Hepatocyte (in vitro differentiated cells): ENCODE results near the gene SLC35B3. TPM values are rescaled to one million over a fixed set of nuclear protein-coding genes. Genes with fewer than 3 reads are reported as not detected.
"Not testable (repeated sequence)": the region's sequence is repeated elsewhere in the genome, so short reads cannot be mapped to it uniquely, and the experiment has no call there.

ENCODE experiments used
- DNase-seq: peaks from one replicate; pipeline ENCODE4 v3.0.0-alpha.2; 2016; ENCODE audit warnings: low spot score
- H2AFZ ChIP-seq: fragments of 200-600 bp; sonication (generic); 2 replicates; pipeline ENCODE4 v1.6.0; 2016; ENCODE audit warnings: antibody characterized with exemption, mild to moderate bottlenecking
- H3K27ac ChIP-seq: fragments of 200-600 bp; sonication (generic); 2 replicates; pipeline ENCODE4 v1.5.1; 2016; ENCODE audit warnings: mild to moderate bottlenecking
- H3K27me3 ChIP-seq: fragments of 200-600 bp; sonication (generic); 2 replicates; pipeline ENCODE4 v1.6.1; 2016
- H3K36me3 ChIP-seq: fragments of 200-600 bp; sonication (generic); replicated peaks from 2 replicates; pipeline ENCODE4 v1.5.1; 2016; ENCODE audit warnings: low read depth; ENCODE audit not compliant: insufficient read depth
- H3K4me1 ChIP-seq: fragments of 200-600 bp; sonication (generic); 2 replicates; pipeline ENCODE4 v1.5.1; 2016; ENCODE audit warnings: mild to moderate bottlenecking, moderate library complexity; ENCODE audit not compliant: insufficient read depth
- H3K4me2 ChIP-seq: fragments of 200-600 bp; sonication (generic); 2 replicates; pipeline ENCODE4 v1.6.0; 2016
- H3K4me3 ChIP-seq: fragments of 200-600 bp; sonication (generic); 2 replicates; pipeline ENCODE4 v1.5.1; 2016; ENCODE audit warnings: mild to moderate bottlenecking
- H3K79me2 ChIP-seq: fragments of 200-600 bp; sonication (generic); 2 replicates; pipeline ENCODE4 v1.6.0; 2017; ENCODE audit warnings: mild to moderate bottlenecking
- H3K9me2 ChIP-seq: fragments of 200-600 bp; sonication (generic); replicated peaks from 2 replicates; pipeline ENCODE4 v1.6.0; 2017; ENCODE audit warnings: mild to moderate bottlenecking; ENCODE audit not compliant: insufficient read depth
- H3K9me3 ChIP-seq: fragments of 200-600 bp; sonication (generic); 2 replicates; pipeline ENCODE4 v1.5.1; 2016; ENCODE audit warnings: low read depth, mild to moderate bottlenecking
- H4K20me1 ChIP-seq: fragments of 200-600 bp; sonication (generic); 2 replicates; pipeline ENCODE4 v1.6.0; 2016; ENCODE audit warnings: mild to moderate bottlenecking; ENCODE audit not compliant: insufficient read depth, poor library complexity, severe bottlenecking
- EZH2 ChIP-seq: fragments of 200-600 bp; sonication (generic); IDR thresholded peaks from 2 replicates; pipeline ENCODE4 v1.6.1; 2016; ENCODE audit warnings: antibody characterized with exemption, mild to moderate bottlenecking, borderline replicate concordance
- EZH2phosphoT487 ChIP-seq: fragments of 200-600 bp; sonication (generic); IDR thresholded peaks from one replicate; pipeline ENCODE4 v1.6.1; 2018; ENCODE audit warnings: antibody characterized with exemption, mild to moderate bottlenecking, low read depth, moderate library complexity; ENCODE audit not compliant: unreplicated experiment, severe bottlenecking
- WGBS: methylation state at CpG from one replicate; pipeline ENCODE4 v1.1.6; 2016; ENCODE audit warnings: low lambda C conversion rate; ENCODE audit errors: missing lambda C conversion rate; 5-methylcytosine and 5-hydroxymethylcytosine counted together
- polyA plus RNA-seq: library from polyadenylated mRNA; unstranded; fragments of >200 nt; fragmentation: Nextera tagmentation; extraction: Ambion mirVana; gene quantifications from 2 replicates; pipeline ENCODE4 v1.2.1, GENCODE V29; 2016
- total RNA-seq: library from RNA; depleted of rRNA; stranded (reverse); fragments of >200 nt; gene quantifications from 2 replicates; pipeline ENCODE4 v1.2.3, GENCODE V29; 2014
- TF ChIP-seq, protein P1 (sequence below): fragments of 200-600 bp; sonication (generic); IDR thresholded peaks from 2 replicates; pipeline ENCODE4 v1.5.1; 2016; ENCODE audit warnings: antibody characterized with exemption, mild to moderate bottlenecking; ENCODE audit not compliant: poor library complexity

SLC35B3 gene
- total and polyA plus RNA-seq, 2 experiments from 2014 or later: 31.5 TPM

GRCh38 chr6:8415280-8415679 is 20.1 kb downstream of the SLC35B3 start:
- Histone ChIP-seq H4K20me1 (no peaks in the 10 kb centered on the region), H3K9me2 (no peaks in the 10 kb centered on the region), H3K27ac (no peak overlapping the region), H3K4me3 (no peak overlapping the region), H3K4me1 (no peaks in the 10 kb centered on the region), H3K4me2 (no peak overlapping the region), H3K36me3 (no peaks in the 10 kb centered on the region), H2AFZ (no peak overlapping the region), H3K9me3 (no peaks in the 10 kb centered on the region), H3K79me2 (no peaks in the 10 kb centered on the region), H3K27me3 (no peaks in the 10 kb centered on the region)
- 56% methylated on average over 3 of the region's 3 CpGs for WGBS
- no peak for DNase-seq
- TF ChIP-seq EZH2 (no peak), EZH2phosphoT487 (no peak)
- TF ChIP-seq, protein P1, sequence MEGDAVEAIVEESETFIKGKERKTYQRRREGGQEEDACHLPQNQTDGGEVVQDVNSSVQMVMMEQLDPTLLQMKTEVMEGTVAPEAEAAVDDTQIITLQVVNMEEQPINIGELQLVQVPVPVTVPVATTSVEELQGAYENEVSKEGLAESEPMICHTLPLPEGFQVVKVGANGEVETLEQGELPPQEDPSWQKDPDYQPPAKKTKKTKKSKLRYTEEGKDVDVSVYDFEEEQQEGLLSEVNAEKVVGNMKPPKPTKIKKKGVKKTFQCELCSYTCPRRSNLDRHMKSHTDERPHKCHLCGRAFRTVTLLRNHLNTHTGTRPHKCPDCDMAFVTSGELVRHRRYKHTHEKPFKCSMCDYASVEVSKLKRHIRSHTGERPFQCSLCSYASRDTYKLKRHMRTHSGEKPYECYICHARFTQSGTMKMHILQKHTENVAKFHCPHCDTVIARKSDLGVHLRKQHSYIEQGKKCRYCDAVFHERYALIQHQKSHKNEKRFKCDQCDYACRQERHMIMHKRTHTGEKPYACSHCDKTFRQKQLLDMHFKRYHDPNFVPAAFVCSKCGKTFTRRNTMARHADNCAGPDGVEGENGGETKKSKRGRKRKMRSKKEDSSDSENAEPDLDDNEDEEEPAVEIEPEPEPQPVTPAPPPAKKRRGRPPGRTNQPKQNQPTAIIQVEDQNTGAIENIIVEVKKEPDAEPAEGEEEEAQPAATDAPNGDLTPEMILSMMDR: no peak

GRCh38 chr6:8414844-8415243 is 20.5 kb downstream of the SLC35B3 start:
- TF ChIP-seq, protein P1: no peak
- TF ChIP-seq EZH2 (no peak), EZH2phosphoT487 (no peak)
- WGBS: 89% methylated on average over 3 of the region's 3 CpGs
- Histone ChIP-seq H3K27ac (no peak overlapping the region), H3K27me3 (no peaks in the 10 kb centered on the region), H3K79me2 (no peaks in the 10 kb centered on the region), H3K36me3 (no peaks in the 10 kb centered on the region), H2AFZ (no peak overlapping the region), H3K9me2 (no peaks in the 10 kb centered on the region), H3K4me3 (no peak overlapping the region), H3K9me3 (no peaks in the 10 kb centered on the region), H3K4me1 (no peaks in the 10 kb centered on the region), H3K4me2 (no peak overlapping the region), H4K20me1 (no peaks in the 10 kb centered on the region)
- DNase-seq: no peak

- not testable (repeated sequence) for H3K4me1 ChIP-seq, H3K36me3 ChIP-seq, H3K9me3 ChIP-seq, H3K9me2 ChIP-seq, DNase-seq, H3K4me2 ChIP-seq, H4K20me1 ChIP-seq, H3K27ac ChIP-seq, H2AFZ ChIP-seq, H3K27me3 ChIP-seq, H3K79me2 ChIP-seq, H3K4me3 ChIP-seq
- WGBS: 91% methylated on average over 4 of the region's 4 CpGs
These were observed 29.4 kb downstream of the SLC35B3 start for GRCh38 chr6:8405946-8406345.

GRCh38 chr6:8402546-8402945 is 32.8 kb downstream of the SLC35B3 start:
- H3K36me3 ChIP-seq: no peaks in the 10 kb centered on the region
- H3K79me2 ChIP-seq: no peaks in the 10 kb centered on the region
- no peaks in the 10 kb centered on the region for H3K27me3 ChIP-seq
- H3K9me2 ChIP-seq: no peaks in the 10 kb centered on the region
- H2AFZ ChIP-seq: no peak overlapping the region
- H3K4me2 ChIP-seq: no peak overlapping the region
- TF ChIP-seq, protein P1: no peak
- TF ChIP-seq EZH2phosphoT487 (no peak), EZH2 (no peak)
- no peak for DNase-seq
- WGBS: 94% methylated on average over 1 of the region's 1 CpG
- no peaks in the 10 kb centered on the region for H3K9me3 ChIP-seq
- no peaks in the 10 kb centered on the region for H3K4me1 ChIP-seq
- H3K4me3 ChIP-seq: no peak overlapping the region
- H3K27ac ChIP-seq: no peak overlapping the region
- H4K20me1 ChIP-seq: no peaks in the 10 kb centered on the region
